Thoracic aorta (tissue), 2 donors: ENCODE data around the gene RAB12. TPM values are rescaled to one million over a fixed set of nuclear protein-coding genes. Genes with fewer than 3 reads are reported as not detected.

Experiments
- ATAC-seq: fragments of 150-250 bp; one replicate; pipeline ENCODE4 v1.8.0; 2017; ENCODE audit warnings: low read depth; ENCODE audit not compliant: insufficient number of reproducible peaks, low FRiP score
- DNase-seq: peaks from one replicate; pipeline ENCODE4 v3.0.0-alpha.2; 2020; ENCODE audit warnings: low spot score
- H3K27ac ChIP-seq, 2 donors: fragments of 200-600 bp; sonication (generic); 1 replicate in 1 of 2; 2 replicates in 1 of 2; pipeline ENCODE4 v1.5.1; 2016; ENCODE audit warnings: mild to moderate bottlenecking in 2 of 2, moderate library complexity in 2 of 2
- H3K27me3 ChIP-seq: fragments of 200-600 bp; sonication (generic); replicated peaks from 2 replicates; pipeline ENCODE4 v1.6.0; 2016; ENCODE audit warnings: mild to moderate bottlenecking; ENCODE audit not compliant: insufficient read depth
- H3K36me3 ChIP-seq: fragments of 200-600 bp; sonication (generic); one replicate; pipeline ENCODE4 v1.5.1; 2016
- H3K4me1 ChIP-seq, 2 donors: fragments of 200-600 bp; sonication (generic); 1 replicate in 1 of 2; 2 replicates in 1 of 2; pipeline versions ENCODE4 v1.5.1 to v1.6.0; 2016; ENCODE audit warnings: low read depth in 2 of 2, mild to moderate bottlenecking in 1 of 2; ENCODE audit not compliant: control insufficient read depth in 1 of 2
- H3K4me3 ChIP-seq: fragments of 200-600 bp; sonication (generic); 2 replicates; pipeline ENCODE4 v1.5.1; 2016; ENCODE audit warnings: mild to moderate bottlenecking
- H3K9me3 ChIP-seq: fragments of 200-600 bp; sonication (generic); 2 replicates; pipeline ENCODE4 v1.5.1; 2016
- CTCF ChIP-seq: fragments of 200-600 bp; sonication (generic); IDR thresholded peaks from one replicate; pipeline ENCODE4 v1.5.1; 2019; ENCODE audit warnings: antibody characterized with exemption
- total RNA-seq, 2 donors: library from RNA; depleted of rRNA; stranded (reverse); fragments of >200 nt; gene quantifications; one replicate each; pipeline versions ENCODE4 v1.1.0 to v1.2.3, GENCODE V29; 2016

Gene RAB12
- total RNA-seq, 2 donors from 2014 or later = 40.1 to 55.0 TPM

GRCh38 chr18:8685141-8685913, 76.1 kb downstream of the RAB12 start:
- DNase-seq = no peak
- Histone ChIP-seq H3K27ac (peak overlapping the region in 1 of 2 donors; percentile 12), H3K4me3 (peak overlapping the region; percentile 27), H3K4me1 (no peaks in the 10 kb centered on the region), H3K36me3 (no peaks in the 10 kb centered on the region), H3K9me3 (no peaks in the 10 kb centered on the region), H3K27me3 (no peaks in the 10 kb centered on the region)
- ATAC-seq = no peak
- TF ChIP-seq CTCF = no peak

- Histone ChIP-seq H3K36me3 (no peaks in the 10 kb centered on the region), H3K27me3 (no peaks in the 10 kb centered on the region), H3K4me1 (no peaks in the 10 kb centered on the region), H3K4me3 (peak overlapping the region; percentile 27), H3K27ac (no peak overlapping the region), H3K9me3 (no peaks in the 10 kb centered on the region)
- no peak for TF ChIP-seq CTCF
- no peak for DNase-seq
- no peak for ATAC-seq
Measured at GRCh38 chr18:8685914-8686216, 76.6 kb downstream of the RAB12 start.

- ATAC-seq = no peak
Measured at GRCh38 chr18:8686611-8687010, 77.4 kb downstream of the RAB12 start.

GRCh38 chr18:8688216-8688800, 79.1 kb downstream of the RAB12 start:
- H3K27me3 ChIP-seq = no peaks in the 10 kb centered on the region
- no peak for TF ChIP-seq CTCF
- ATAC-seq = no peak

More at GRCh38 chr18:8686611-8687010, 77.4 kb downstream of the RAB12 start:
- H3K36me3 ChIP-seq = no peaks in the 10 kb centered on the region
- TF ChIP-seq CTCF = no peak
- H3K27ac ChIP-seq = no peak overlapping the region
- H3K4me3 ChIP-seq = no peak overlapping the region
- DNase-seq = no peak
- no peaks in the 10 kb centered on the region for H3K27me3 ChIP-seq
- H3K9me3 ChIP-seq = no peaks in the 10 kb centered on the region
- H3K4me1 ChIP-seq = no peaks in the 10 kb centered on the region

GRCh38 chr18:8688816-8689215, 79.6 kb downstream of the RAB12 start:
- no peaks in the 10 kb centered on the region for H3K9me3 ChIP-seq
- TF ChIP-seq CTCF = no peak
- no peak overlapping the region for H3K4me3 ChIP-seq
- DNase-seq (no peak), ATAC-seq (no peak)
- H3K27me3 ChIP-seq = no peaks in the 10 kb centered on the region
- no peak overlapping the region for H3K27ac ChIP-seq
- H3K36me3 ChIP-seq = no peaks in the 10 kb centered on the region
- H3K4me1 ChIP-seq = no peaks in the 10 kb centered on the region

More at GRCh38 chr18:8688216-8688800, 79.1 kb downstream of the RAB12 start:
- Histone ChIP-seq H3K9me3 (no peaks in the 10 kb centered on the region), H3K36me3 (no peaks in the 10 kb centered on the region), H3K4me1 (no peaks in the 10 kb centered on the region), H3K27ac (no peak overlapping the region), H3K4me3 (no peak overlapping the region)
- DNase-seq = no peak

Other genes starting within 250 kb of the RAB12 start
- 10 to 100 TPM in 1 of 2 donors, 1 to 10 TPM in 1; 9.9 to 23.3 TPM for gene MTCL1, start 96.1 kb downstream of the RAB12 start, total RNA-seq